NCI-H2227 (cell line): ENCODE results near the gene PAX4.

ENCODE experiments used
- DNase-seq: peaks from one replicate; lab custom pipeline; 2025; ENCODE audit not compliant: unreplicated experiment; lab: John Stamatoyannopoulos, UW

The PAX4 gene

DNA sequence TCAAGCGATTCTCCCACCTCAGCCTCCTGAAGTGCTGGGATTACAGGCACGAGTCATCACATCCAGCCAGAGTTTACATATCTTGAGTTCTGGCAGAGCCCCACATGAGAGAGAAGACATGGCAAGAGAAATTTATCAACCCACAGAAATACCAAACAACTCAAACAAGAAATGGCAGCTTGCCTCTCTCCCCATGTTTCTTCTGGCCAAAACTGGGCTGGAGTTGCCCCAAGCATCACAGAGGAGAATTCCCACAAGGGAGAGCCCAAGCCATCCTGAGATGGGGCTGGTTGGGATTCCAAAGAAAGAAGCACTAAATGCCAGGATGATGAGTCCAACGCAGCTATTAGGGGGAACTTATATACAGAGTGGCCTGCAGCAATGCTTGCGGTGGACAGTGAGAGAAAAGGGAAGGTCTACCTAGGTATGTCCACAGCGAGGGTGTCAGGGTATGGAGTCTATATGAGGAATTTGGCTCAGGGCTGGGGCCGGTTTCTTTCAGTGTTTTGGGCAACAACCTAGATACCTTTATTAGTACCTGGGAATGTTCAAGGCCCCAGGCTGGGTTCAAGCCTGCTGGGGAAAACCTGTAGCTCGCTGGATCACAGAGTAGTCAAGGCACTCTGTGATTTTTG is 14.5 kb upstream of the PAX4 start:
- DNase-seq = no peak

DNA sequence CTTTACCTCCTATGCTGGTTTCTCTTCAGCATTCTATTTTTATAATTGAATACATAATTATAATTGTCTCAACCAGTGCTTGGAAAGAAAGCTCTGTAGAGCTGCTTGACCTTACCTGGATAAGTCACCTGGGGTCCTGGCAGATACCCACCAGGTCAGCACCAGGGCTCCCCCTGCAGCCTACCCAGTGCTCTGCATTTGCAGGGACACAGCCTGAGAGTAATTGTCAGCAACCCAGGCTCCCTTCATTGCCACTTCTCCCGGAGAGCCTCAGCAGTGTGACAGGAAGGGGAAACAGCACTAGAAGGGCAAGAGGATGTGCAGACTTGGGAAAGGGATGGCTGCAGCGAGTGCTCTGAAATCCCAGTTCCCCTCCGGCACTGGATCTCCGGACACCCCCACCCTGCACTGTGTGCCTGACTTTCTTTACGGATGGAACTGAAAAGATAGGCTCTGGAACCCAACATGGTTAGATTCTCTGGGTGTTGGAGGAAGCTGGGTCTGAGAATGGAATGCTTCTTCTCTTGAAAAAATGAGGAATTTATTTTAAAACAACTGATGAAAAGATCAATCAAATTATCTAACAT is 11.4 kb upstream of the PAX4 start:
- peak; percentile 31 for DNase-seq

DNA sequence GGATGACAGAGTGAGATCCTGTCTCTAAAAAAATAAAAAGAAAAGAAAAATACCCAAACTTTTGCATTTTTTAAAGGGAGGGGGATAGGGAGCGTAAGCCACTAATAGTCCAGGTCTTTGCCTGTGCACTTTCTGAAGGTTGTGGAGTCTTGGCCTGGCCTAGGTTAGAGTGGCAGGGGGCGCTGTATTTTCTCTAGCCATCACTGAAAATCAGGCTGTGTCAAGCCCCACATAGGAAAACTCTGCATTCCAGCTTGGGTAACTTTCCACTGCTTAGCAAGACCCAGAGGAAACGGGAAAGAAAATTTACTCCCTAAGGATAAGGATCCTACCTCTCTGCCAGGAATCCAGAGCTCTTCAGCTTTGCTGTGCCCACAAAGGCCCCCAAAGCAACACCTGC is 10.5 kb upstream of the PAX4 start:
- DNase-seq = no peak

DNA sequence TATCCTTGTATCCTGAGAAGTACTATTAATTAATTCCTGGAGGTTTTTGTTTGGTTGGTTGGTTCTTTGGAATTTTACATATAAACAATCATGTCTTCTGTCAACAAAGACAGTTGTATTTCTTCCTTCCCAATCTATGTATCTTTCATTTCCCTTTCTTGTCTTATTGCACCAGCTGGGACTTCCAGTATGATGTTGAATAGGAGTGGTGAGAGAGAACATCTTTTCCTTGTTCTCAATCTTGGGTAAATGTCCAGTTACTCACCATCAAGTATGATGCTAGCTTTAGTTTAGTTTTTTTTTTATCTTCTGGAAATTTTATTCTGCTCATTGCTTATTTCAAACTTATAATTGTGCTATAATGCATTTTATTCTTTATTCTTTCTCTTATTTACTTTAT is 7.4 kb upstream of the PAX4 start:
- DNase-seq = no peak

DNA sequence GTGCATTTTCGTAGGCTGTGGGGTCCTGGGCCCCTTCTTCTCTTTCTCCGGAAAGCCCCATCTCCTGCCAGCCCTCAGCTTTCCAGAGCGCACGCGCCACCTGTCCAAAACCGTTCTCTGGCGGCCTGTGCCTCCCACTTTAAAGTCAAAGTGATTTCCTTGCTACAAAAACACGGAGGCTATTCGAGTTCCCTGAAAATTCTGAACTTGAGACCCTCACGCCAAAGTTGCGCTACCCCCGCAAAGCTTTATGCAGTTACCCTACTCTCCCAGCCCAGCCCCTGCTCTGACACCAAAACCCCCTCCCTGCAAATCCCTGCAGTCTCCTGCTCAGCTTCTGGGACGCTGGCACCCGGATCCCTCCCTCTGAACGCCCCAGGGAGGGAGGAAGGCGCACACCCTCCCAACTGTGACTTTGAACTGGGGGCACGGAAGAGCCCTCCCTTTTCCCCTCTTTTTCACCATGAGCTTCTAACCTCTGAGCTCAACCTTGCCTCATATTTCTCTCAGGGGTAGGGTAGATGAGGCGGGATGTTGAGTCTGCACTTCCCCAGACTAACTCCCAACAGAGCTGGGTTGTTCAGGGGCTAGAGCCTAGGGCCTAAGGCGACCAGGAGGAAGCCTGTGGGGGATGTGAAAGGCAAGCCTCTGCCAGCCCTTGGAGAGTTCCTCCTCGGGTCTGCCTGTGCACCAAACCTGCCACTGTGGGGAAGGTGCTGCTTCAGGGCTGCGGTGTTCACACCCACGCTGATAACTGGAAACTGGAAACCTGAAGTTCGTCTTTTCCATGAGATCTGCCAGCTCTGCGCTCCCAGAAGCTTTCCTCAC is 2.7 kb upstream of the PAX4 start:
- DNase-seq = no peak

GRCh38 chr7:127619681-127620405 is 1.9 kb upstream of the PAX4 start:
- peak; percentile 19 for DNase-seq

DNA sequence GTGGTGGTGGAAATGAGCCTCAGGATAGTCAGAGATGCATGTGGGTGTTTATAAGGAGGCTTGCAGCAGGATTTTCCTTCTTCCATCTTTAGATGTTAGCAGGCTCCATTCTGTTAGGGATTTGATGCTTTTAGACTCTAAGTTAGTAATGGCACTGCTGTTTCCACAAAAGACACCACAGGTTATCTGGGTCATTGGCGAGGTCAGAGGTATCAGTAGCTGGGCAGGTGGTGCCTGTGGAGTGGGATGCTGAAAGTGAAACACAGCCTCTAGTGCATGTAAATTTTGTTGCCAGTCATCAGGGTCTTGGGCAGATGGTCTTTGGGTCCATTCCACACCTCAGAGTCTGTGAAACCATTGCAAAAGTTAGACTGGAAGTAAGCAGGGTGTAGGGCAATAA is 833 bp upstream of the PAX4 start:
- no peak for DNase-seq

- DNase-seq = no peak
These were observed 1.2 kb downstream of the PAX4 start for GRCh38 chr7:127616724-127617123.

- DNase-seq = no peak
These were observed 5.7 kb downstream of the PAX4 start for GRCh38 chr7:127612263-127612662.

DNA sequence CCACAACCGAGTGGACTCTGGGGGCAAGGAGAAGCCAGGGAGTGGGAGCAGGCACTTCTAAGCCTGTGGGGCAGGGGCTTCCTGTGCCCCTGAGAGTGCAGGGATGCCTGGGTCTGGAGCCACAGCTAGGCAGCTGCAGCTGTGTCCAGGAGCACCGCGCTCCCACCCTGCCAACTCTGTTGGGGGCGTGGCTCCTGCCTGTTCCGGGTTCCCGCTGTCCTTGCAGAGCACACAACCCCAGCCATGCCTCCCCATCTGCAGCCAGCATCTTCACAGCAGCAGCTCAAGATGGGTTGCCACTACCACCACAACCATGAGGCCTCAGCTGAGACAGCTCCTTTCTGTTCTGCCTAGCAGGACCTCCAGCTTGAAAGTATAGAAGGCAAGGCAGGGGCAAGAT is 8.6 kb downstream of the PAX4 start:
- no peak for DNase-seq

DNA sequence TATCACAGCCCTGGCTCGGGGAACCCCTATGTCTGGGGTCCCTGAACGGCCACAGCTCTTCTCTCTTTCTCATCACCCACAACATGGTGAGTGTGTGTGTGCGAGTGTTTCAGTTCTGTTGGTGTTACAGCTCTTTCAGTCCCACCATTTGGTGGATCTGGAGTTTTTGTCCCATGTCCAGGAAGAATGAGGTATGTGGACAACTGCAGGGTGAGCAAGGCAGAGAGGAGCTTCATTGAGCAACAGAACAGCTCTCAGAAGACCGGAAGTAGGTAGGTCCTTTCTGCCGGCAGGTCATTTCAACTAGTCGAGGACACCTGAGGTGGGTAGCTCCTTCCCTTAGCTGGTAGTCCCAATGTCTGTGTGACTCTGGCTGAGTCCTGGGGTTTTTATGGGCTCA is 9.5 kb downstream of the PAX4 start:
- DNase-seq = no peak

DNA sequence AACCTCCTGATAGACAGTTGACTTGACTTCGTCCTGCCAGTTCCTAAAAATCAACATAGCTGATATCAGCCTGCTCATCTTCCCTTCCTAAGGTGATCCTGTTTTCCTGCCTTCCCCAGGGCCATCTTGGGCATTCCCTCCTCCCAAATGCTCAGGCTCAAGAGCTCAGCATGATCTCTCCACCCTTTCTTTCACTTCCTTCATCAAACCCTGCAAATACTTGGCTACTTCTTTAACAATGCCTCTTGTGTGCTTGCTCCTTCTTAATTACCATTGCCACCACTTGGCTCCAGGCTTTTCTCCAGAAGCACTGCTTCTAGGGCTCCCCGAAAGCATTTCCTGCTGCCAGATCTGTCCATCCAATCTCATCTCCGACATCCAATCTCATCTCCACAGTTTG is 17.1 kb downstream of the PAX4 start:
- no peak for DNase-seq

DNA sequence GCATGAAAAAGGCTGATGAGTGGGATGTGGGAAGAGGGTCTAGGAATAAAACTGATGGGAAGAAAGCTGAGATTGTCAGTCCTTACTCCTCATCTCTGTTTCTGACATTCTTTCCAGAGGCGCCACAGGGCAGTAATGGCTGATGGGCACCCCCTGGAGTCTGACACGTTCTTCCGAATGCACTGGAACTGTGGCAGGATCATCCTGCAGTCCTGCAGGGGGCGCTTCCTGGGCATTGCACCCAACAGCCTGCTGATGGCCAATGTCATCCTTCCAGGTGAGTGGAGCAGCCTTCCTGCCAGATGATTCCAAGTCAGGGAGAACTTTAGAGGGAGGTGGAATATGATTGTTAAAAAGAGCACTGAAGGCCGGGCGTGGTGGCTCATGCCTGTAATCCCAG is 19.6 kb downstream of the PAX4 start:
- no peak for DNase-seq

- no peak for DNase-seq
These were observed 22.2 kb downstream of the PAX4 start for GRCh38 chr7:127595737-127596136.

GRCh38 chr7:127594490-127594889 is 23.5 kb downstream of the PAX4 start:
- DNase-seq = no peak

- no peak for DNase-seq
These were observed 25.4 kb downstream of the PAX4 start for GRCh38 chr7:127592550-127592949.

- no peak for DNase-seq
These were observed 26.4 kb downstream of the PAX4 start for GRCh38 chr7:127591591-127591990.

DNA sequence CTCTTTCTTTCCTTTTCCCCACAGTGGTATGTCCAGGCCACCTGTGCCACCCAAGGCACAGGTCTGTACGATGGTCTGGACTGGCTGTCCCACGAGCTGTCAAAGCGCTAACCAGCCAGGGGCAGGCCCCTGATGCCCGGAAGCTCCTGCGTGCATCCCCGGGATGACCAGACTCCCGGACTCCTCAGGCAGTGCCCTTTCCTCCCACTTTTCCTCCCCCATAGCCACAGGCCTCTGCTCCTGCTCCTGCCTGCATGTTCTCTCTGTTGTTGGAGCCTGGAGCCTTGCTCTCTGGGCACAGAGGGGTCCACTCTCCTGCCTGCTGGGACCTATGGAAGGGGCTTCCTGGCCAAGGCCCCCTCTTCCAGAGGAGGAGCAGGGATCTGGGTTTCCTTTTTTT is 26.8 kb downstream of the PAX4 start:
- no peak for DNase-seq

DNA sequence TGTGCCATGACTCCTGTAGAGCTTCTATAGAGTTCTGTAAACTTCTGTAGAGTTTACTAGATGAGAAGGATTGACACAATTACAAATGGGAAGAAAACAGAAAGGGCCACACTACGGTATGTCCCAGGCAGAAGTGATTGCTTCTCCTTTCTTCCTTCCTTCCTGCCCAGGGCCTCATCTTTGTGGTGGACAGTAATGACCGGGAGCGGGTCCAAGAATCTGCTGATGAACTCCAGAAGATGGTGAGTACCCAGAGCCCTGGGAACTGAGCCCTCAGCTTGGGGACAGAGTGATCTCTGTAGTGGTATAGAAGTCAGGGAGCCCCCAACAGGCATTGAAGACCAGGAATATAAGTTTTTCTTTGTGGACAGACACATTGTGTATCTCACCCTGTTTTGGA is 28.0 kb downstream of the PAX4 start:
- DNase-seq = no peak

GRCh38 chr7:127588697-127589482 is 29.1 kb downstream of the PAX4 start:
- peak; percentile 80 for DNase-seq
